Activated naive CD4-positive, alpha-beta T cell treated with anti-CD3 and anti-CD28 coated beads, Interleukin-2, amount 50 U/mL, for 24 hours (primary cell): ENCODE data around the gene CERS1.

ENCODE experiments used
- H3K27ac Mint-ChIP-seq: one replicate; pipeline ENCODE4 v1.8.0; 2021; ENCODE audit warnings: mild to moderate bottlenecking, mixed read lengths
- H3K27me3 Mint-ChIP-seq: one replicate; pipeline ENCODE4 v1.8.0; 2021; ENCODE audit warnings: mixed read lengths
- H3K36me3 Mint-ChIP-seq: one replicate; pipeline ENCODE4 v1.8.0; 2021; ENCODE audit warnings: mixed read lengths
- H3K4me1 Mint-ChIP-seq: one replicate; pipeline ENCODE4 v1.8.0; 2021; ENCODE audit warnings: mixed read lengths
- H3K4me3 Mint-ChIP-seq: one replicate; pipeline ENCODE4 v1.8.0; 2021; ENCODE audit warnings: mild to moderate bottlenecking, mixed read lengths
- H3K9me3 Mint-ChIP-seq: one replicate; pipeline ENCODE4 v1.8.0; 2021; ENCODE audit warnings: mixed read lengths

CERS1 gene

GRCh38 chr19:18860302-18860700 lies 35.7 kb downstream of the CERS1 start:
- no peaks in the 10 kb centered on the region for H3K4me1 Mint-ChIP-seq
- H3K27ac Mint-ChIP-seq: no peak overlapping the region
- no peaks in the 10 kb centered on the region for H3K9me3 Mint-ChIP-seq
- no peaks in the 10 kb centered on the region for H3K27me3 Mint-ChIP-seq
- H3K36me3 Mint-ChIP-seq: peaks cover 6% of the 10 kb centered on the region
- H3K4me3 Mint-ChIP-seq: no peak overlapping the region

- H3K36me3 Mint-ChIP-seq: peaks cover 7% of the 10 kb centered on the region
- no peaks in the 10 kb centered on the region for H3K9me3 Mint-ChIP-seq
- H3K27ac Mint-ChIP-seq: no peak overlapping the region
- H3K4me1 Mint-ChIP-seq: no peaks in the 10 kb centered on the region
- no peaks in the 10 kb centered on the region for H3K27me3 Mint-ChIP-seq
- no peak overlapping the region for H3K4me3 Mint-ChIP-seq
Measured at GRCh38 chr19:18859676-18860301, 36.2 kb downstream of the CERS1 start.

GRCh38 chr19:18858906-18859646 lies 36.9 kb downstream of the CERS1 start:
- H3K27ac Mint-ChIP-seq: no peak overlapping the region
- no peaks in the 10 kb centered on the region for H3K4me1 Mint-ChIP-seq
- H3K27me3 Mint-ChIP-seq: no peaks in the 10 kb centered on the region
- no peak overlapping the region for H3K4me3 Mint-ChIP-seq
- H3K36me3 Mint-ChIP-seq: peaks cover 7% of the 10 kb centered on the region
- no peaks in the 10 kb centered on the region for H3K9me3 Mint-ChIP-seq

- Mint-ChIP-seq H3K4me3 (no peak overlapping the region), H3K27ac (no peak overlapping the region), H3K4me1 (no peaks in the 10 kb centered on the region), H3K36me3 (peaks cover 9% of the 10 kb centered on the region), H3K9me3 (no peaks in the 10 kb centered on the region), H3K27me3 (no peaks in the 10 kb centered on the region)
Measured at GRCh38 chr19:18857223-18857622, 38.7 kb downstream of the CERS1 start.

GRCh38 chr19:18856385-18857126 lies 39.4 kb downstream of the CERS1 start:
- H3K9me3 Mint-ChIP-seq: no peaks in the 10 kb centered on the region
- H3K27ac Mint-ChIP-seq: no peak overlapping the region
- no peaks in the 10 kb centered on the region for H3K4me1 Mint-ChIP-seq
- H3K27me3 Mint-ChIP-seq: no peaks in the 10 kb centered on the region
- H3K36me3 Mint-ChIP-seq: peaks cover 9% of the 10 kb centered on the region
- H3K4me3 Mint-ChIP-seq: no peak overlapping the region

- Mint-ChIP-seq H3K36me3 (peaks cover 9% of the 10 kb centered on the region), H3K4me3 (no peak overlapping the region), H3K27me3 (no peaks in the 10 kb centered on the region), H3K9me3 (no peaks in the 10 kb centered on the region), H3K27ac (no peak overlapping the region), H3K4me1 (no peaks in the 10 kb centered on the region)
Measured at GRCh38 chr19:18855647-18856384, 40.1 kb downstream of the CERS1 start.

GRCh38 chr19:18854982-18855381 lies 41.0 kb downstream of the CERS1 start:
- Mint-ChIP-seq H3K36me3 (peaks cover 6% of the 10 kb centered on the region), H3K4me1 (no peaks in the 10 kb centered on the region), H3K27me3 (no peaks in the 10 kb centered on the region), H3K9me3 (no peaks in the 10 kb centered on the region), H3K27ac (no peak overlapping the region), H3K4me3 (no peak overlapping the region)

GRCh38 chr19:18853755-18854427 lies 42.1 kb downstream of the CERS1 start:
- peaks cover 2% of the 10 kb centered on the region for H3K4me1 Mint-ChIP-seq
- no peaks in the 10 kb centered on the region for H3K9me3 Mint-ChIP-seq
- H3K27ac Mint-ChIP-seq: no peak overlapping the region
- H3K36me3 Mint-ChIP-seq: peaks cover 8% of the 10 kb centered on the region
- no peak overlapping the region for H3K4me3 Mint-ChIP-seq
- H3K27me3 Mint-ChIP-seq: no peaks in the 10 kb centered on the region

GRCh38 chr19:18852648-18853047 lies 43.3 kb downstream of the CERS1 start:
- Mint-ChIP-seq H3K9me3 (no peaks in the 10 kb centered on the region), H3K27ac (no peak overlapping the region), H3K36me3 (peaks cover 8% of the 10 kb centered on the region), H3K4me1 (peaks cover 8% of the 10 kb centered on the region), H3K4me3 (no peak overlapping the region), H3K27me3 (no peaks in the 10 kb centered on the region)

- H3K27ac Mint-ChIP-seq: no peak overlapping the region
- peaks cover 16% of the 10 kb centered on the region for H3K4me1 Mint-ChIP-seq
- peaks cover 8% of the 10 kb centered on the region for H3K36me3 Mint-ChIP-seq
- no peaks in the 10 kb centered on the region for H3K27me3 Mint-ChIP-seq
- no peak overlapping the region for H3K4me3 Mint-ChIP-seq
- no peaks in the 10 kb centered on the region for H3K9me3 Mint-ChIP-seq
Measured at GRCh38 chr19:18851673-18852325, 44.2 kb downstream of the CERS1 start.

- Mint-ChIP-seq H3K4me3 (no peak overlapping the region), H3K27ac (no peak overlapping the region), H3K27me3 (no peaks in the 10 kb centered on the region), H3K9me3 (no peaks in the 10 kb centered on the region), H3K4me1 (peaks cover 27% of the 10 kb centered on the region), H3K36me3 (peaks cover 8% of the 10 kb centered on the region)
Measured at GRCh38 chr19:18850471-18851375, 45.2 kb downstream of the CERS1 start.

GRCh38 chr19:18849838-18850400 lies 46.0 kb downstream of the CERS1 start:
- Mint-ChIP-seq H3K36me3 (peaks cover 5% of the 10 kb centered on the region), H3K27ac (no peak overlapping the region), H3K27me3 (no peaks in the 10 kb centered on the region), H3K4me1 (peaks cover 34% of the 10 kb centered on the region), H3K9me3 (no peaks in the 10 kb centered on the region), H3K4me3 (no peak overlapping the region)

GRCh38 chr19:18848878-18849661 lies 46.9 kb downstream of the CERS1 start:
- no peaks in the 10 kb centered on the region for H3K27me3 Mint-ChIP-seq
- H3K27ac Mint-ChIP-seq: no peak overlapping the region
- H3K4me1 Mint-ChIP-seq: peaks cover 43% of the 10 kb centered on the region
- no peaks in the 10 kb centered on the region for H3K9me3 Mint-ChIP-seq
- H3K4me3 Mint-ChIP-seq: no peak overlapping the region
- peaks cover 5% of the 10 kb centered on the region for H3K36me3 Mint-ChIP-seq
